Measurements from ENCODE around the gene AHI1.
A peak's percentile ranks its signal among the peaks of the same experiment; 100 is the strongest.

AHI1 gene

GRCh38 chr6:135497412-135498184, at the start of gene AHI1:
AHI1 (minus strand) TSS chr6:135497740; CDS start chr6:135492237, 5,503 bp downstream.
- DNase-seq = peak; percentile 84

- DNase-seq = no peak
Measured at GRCh38 chr6:135546680-135547418, 49.3 kb upstream of the AHI1 start.

GRCh38 chr6:135546206-135546605, 48.7 kb upstream of the AHI1 start:
- no peak for DNase-seq

- DNase-seq = no peak
Measured at GRCh38 chr6:135540207-135540840, 42.8 kb upstream of the AHI1 start.

- DNase-seq = peak; percentile 15
Measured at GRCh38 chr6:135537741-135538301, 40.3 kb upstream of the AHI1 start.

- DNase-seq = peak; percentile 38
Measured at GRCh38 chr6:135535989-135536414, 38.5 kb upstream of the AHI1 start.

GRCh38 chr6:135534773-135535380, 37.3 kb upstream of the AHI1 start:
- DNase-seq = no peak

- no peak for DNase-seq
Measured at GRCh38 chr6:135532559-135532958, 35.0 kb upstream of the AHI1 start.

GRCh38 chr6:135531954-135532490, 34.5 kb upstream of the AHI1 start:
- DNase-seq = no peak

GRCh38 chr6:135530113-135530512, 32.6 kb upstream of the AHI1 start:
- DNase-seq = no peak

- DNase-seq = no peak
Measured at GRCh38 chr6:135527960-135528249, 30.4 kb upstream of the AHI1 start.

- no peak for DNase-seq
Measured at GRCh38 chr6:135527116-135527959, 29.8 kb upstream of the AHI1 start.

GRCh38 chr6:135525594-135525993, 28.1 kb upstream of the AHI1 start:
- no peak for DNase-seq

- DNase-seq = no peak
Measured at GRCh38 chr6:135522965-135523692, 25.6 kb upstream of the AHI1 start.

GRCh38 chr6:135521431-135521830, 23.9 kb upstream of the AHI1 start:
- DNase-seq = no peak

- DNase-seq = no peak
Measured at GRCh38 chr6:135520781-135521180, 23.2 kb upstream of the AHI1 start.

GRCh38 chr6:135519348-135519747, 21.8 kb upstream of the AHI1 start:
- DNase-seq = no peak

- no peak for DNase-seq
Measured at GRCh38 chr6:135517527-135517926, 20.0 kb upstream of the AHI1 start.

- no peak for DNase-seq
Measured at GRCh38 chr6:135514706-135515105, 17.2 kb upstream of the AHI1 start.

GRCh38 chr6:135506270-135506997, 8.9 kb upstream of the AHI1 start:
- DNase-seq = peak; percentile 67

GRCh38 chr6:135505648-135506047, 8.1 kb upstream of the AHI1 start:
- DNase-seq = no peak
